Activated naive CD4-positive, alpha-beta T cell treated with anti-CD3 and anti-CD28 coated beads for 36 hours (primary cell): Measurements from ENCODE around the gene OLFM4. TPM values are rescaled to one million over a fixed set of nuclear protein-coding genes. Genes with fewer than 3 reads are reported as not detected.

Experiments used
- CTCF ChIA-PET: fragments of 350-600 bp; sonication (Branson Sonifier 250); formaldehyde crosslinking; loops from one replicate; lab custom pipeline; 2021; ENCODE audit warnings: antibody characterized with exemption; lab: Charles Lee
- DNase-seq: peaks from one replicate; pipeline ENCODE4 v3.0.0-alpha.2; 2020
- H3K27ac Mint-ChIP-seq: one replicate; pipeline ENCODE4 v1.8.0; 2021; ENCODE audit warnings: mild to moderate bottlenecking, mixed read lengths
- H3K27me3 Mint-ChIP-seq: one replicate; pipeline ENCODE4 v1.8.0; 2021; ENCODE audit warnings: low read depth, mixed read lengths
- H3K36me3 Mint-ChIP-seq: one replicate; pipeline ENCODE4 v1.8.0; 2021; ENCODE audit warnings: low read depth, mixed read lengths
- H3K4me1 Mint-ChIP-seq: one replicate; pipeline ENCODE4 v1.8.0; 2021; ENCODE audit warnings: low read depth, mixed read lengths
- H3K4me3 Mint-ChIP-seq: one replicate; pipeline ENCODE4 v1.8.0; 2021; ENCODE audit warnings: mild to moderate bottlenecking, moderate library complexity, mixed read lengths
- H3K9me3 Mint-ChIP-seq: one replicate; pipeline ENCODE4 v1.8.0; 2021; ENCODE audit warnings: mixed read lengths
- intact Hi-C: fragments of 100-400 bp; cut with micrococcal nuclease; formaldehyde crosslinking; loops from one replicate; pipeline ENCODE4 v1.15.1; 2023
- total RNA-seq, 2 experiments: library from RNA; stranded (reverse); gene quantifications; one replicate each; pipeline ENCODE4 v1.2.3, GENCODE V29; 2021

The OLFM4 gene
- total RNA-seq, 2 experiments from 2014 or later, result not detected

- Mint-ChIP-seq H3K27ac (no peak overlapping the region), H3K36me3 (no peaks in the 10 kb centered on the region), H3K4me3 (no peak overlapping the region), H3K9me3 (peaks cover 3% of the 10 kb centered on the region), H3K27me3 (peaks cover 4% of the 10 kb centered on the region), H3K4me1 (no peaks in the 10 kb centered on the region)
- intact Hi-C loops, result no loop called here
- CTCF ChIA-PET, result interaction anchor here (0.8 to 1.6 kb wide), 2 partner anchors 13 to 51 kb away, joined by 3 to 5 read pairs; no protein-coding TSS in a partner anchor
- DNase-seq, result no peak
Observed at GRCh38 chr13:53018690-53019647, 9.6 kb upstream of the OLFM4 start.

DNA sequence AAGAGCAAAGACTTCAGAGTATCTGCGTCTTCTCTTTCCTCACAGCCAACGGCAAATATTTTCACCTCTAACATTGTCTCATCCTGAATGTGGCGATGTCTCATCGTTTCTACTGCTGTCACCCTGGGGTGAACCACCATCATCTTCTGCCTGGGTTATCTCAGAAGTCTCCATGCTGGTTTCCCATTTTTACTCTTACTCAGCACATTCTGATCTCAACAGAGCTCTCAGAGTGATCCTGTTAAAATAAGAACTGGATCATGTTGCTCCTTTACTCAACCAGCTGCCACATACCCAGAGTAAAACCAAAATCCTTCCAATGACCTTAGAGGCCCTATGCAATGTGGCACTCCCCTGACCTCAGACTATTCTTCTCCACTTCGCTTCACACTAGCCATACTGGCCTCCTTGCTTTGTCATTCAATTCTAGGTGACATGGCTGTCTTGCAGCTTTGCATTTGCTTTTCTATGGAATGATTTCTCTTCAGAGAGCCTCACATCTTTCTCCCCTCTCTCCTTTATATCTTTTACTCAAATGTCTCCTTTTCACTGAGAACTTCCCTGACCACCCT is 7.8 kb upstream of the OLFM4 start:
- CTCF ChIA-PET, result interaction anchor here (1.6 kb wide), 1 partner anchor 53 kb away, joined by 5 read pairs; no protein-coding TSS in a partner anchor
- Mint-ChIP-seq H3K4me3 (no peak overlapping the region), H3K27ac (no peak overlapping the region), H3K36me3 (no peaks in the 10 kb centered on the region), H3K9me3 (peaks cover 3% of the 10 kb centered on the region), H3K4me1 (no peaks in the 10 kb centered on the region), H3K27me3 (peaks cover under 1% of the 10 kb centered on the region)
- intact Hi-C loops, result no loop called here
- DNase-seq, result no peak

GRCh38 chr13:53023246-53023645 is 5.4 kb upstream of the OLFM4 start:
- CTCF ChIA-PET, result interaction anchor here (1.4 kb wide), 1 partner anchor 56 kb away, joined by 3 read pairs; no protein-coding TSS in a partner anchor
- intact Hi-C loops, result no loop called here
- H3K27me3 Mint-ChIP-seq, result peaks cover 3% of the 10 kb centered on the region
- no peak overlapping the region for H3K4me3 Mint-ChIP-seq
- no peak for DNase-seq
- H3K36me3 Mint-ChIP-seq, result no peaks in the 10 kb centered on the region
- no peaks in the 10 kb centered on the region for H3K9me3 Mint-ChIP-seq
- no peak overlapping the region for H3K27ac Mint-ChIP-seq
- no peaks in the 10 kb centered on the region for H3K4me1 Mint-ChIP-seq

DNA sequence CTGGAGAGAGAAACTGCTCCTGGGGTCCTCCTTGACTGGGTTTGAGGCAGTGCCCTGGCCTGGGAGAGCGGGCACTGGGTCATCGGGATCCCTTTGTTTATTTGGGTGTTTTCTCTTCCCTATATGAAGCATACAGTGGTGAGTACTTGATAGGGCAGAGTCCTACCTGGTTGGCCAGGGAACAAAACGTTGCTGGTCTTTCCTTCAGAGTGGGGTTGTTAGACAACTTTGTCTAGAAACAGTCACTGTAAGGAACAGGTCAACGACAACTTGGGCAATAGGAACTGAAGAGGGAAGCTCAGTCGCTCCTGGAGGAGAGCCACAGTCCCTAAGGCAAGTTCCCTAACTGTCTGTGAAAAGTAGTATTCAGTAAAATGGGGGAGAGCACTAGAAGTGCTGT is 550 bp upstream of the OLFM4 start:
- CTCF ChIA-PET, result no interaction called here
- H3K9me3 Mint-ChIP-seq, result no peaks in the 10 kb centered on the region

GRCh38 chr13:53032849-53033248 is 4.2 kb downstream of the OLFM4 start:
- CTCF ChIA-PET, result interaction anchor here (0.7 kb wide), 1 partner anchor 338 kb away, joined by 3 read pairs; no protein-coding TSS in a partner anchor

More for the DNA sequence above, 550 bp upstream of the OLFM4 start:
- intact Hi-C loops, result no loop called here
- Mint-ChIP-seq H3K36me3 (no peaks in the 10 kb centered on the region), H3K4me3 (no peak overlapping the region), H3K27me3 (peaks cover 3% of the 10 kb centered on the region), H3K4me1 (no peaks in the 10 kb centered on the region), H3K27ac (no peak overlapping the region)
- DNase-seq, result no peak

GRCh38 chr13:53038993-53039392 is 10.4 kb downstream of the OLFM4 start:
- intact Hi-C loops, result no loop called here
- DNase-seq, result no peak
- Mint-ChIP-seq H3K4me1 (no peaks in the 10 kb centered on the region), H3K27ac (no peak overlapping the region), H3K4me3 (no peak overlapping the region), H3K9me3 (no peaks in the 10 kb centered on the region), H3K27me3 (peaks cover 3% of the 10 kb centered on the region), H3K36me3 (no peaks in the 10 kb centered on the region)
- CTCF ChIA-PET, result no interaction called here

More at GRCh38 chr13:53032849-53033248, 4.2 kb downstream of the OLFM4 start:
- no peaks in the 10 kb centered on the region for H3K9me3 Mint-ChIP-seq
- peaks cover 3% of the 10 kb centered on the region for H3K27me3 Mint-ChIP-seq
- H3K4me3 Mint-ChIP-seq, result no peak overlapping the region
- no peaks in the 10 kb centered on the region for H3K4me1 Mint-ChIP-seq
- no peak for DNase-seq
- H3K36me3 Mint-ChIP-seq, result no peaks in the 10 kb centered on the region
- intact Hi-C loops, result no loop called here
- H3K27ac Mint-ChIP-seq, result no peak overlapping the region

DNA sequence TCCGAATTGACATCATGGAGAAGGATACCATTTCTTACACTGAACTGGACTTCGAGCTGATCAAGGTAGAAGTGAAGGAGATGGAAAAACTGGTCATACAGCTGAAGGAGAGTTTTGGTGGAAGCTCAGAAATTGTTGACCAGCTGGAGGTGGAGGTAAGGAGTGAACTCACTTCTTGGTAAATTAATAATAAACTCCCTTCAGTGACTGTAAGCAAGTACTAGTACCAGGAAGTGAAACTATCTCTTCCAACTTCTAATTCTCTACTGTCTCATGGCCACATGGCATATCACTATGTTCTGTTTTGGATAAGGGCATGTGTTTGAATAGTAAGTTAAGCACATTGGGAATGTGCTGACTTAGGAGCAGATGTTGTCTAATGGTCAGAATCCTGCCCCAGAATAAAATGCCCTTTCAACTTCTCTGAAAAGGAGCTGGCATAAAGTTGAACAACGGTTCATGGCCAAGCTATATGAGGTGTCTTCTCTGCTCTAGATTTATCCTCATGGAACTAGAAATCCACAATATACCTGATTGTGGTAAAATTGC is 13.4 kb downstream of the OLFM4 start:
- no peak overlapping the region for H3K4me3 Mint-ChIP-seq

GRCh38 chr13:53042877-53043276 is 14.3 kb downstream of the OLFM4 start:
- Mint-ChIP-seq H3K27me3 (peaks cover 3% of the 10 kb centered on the region), H3K4me1 (no peaks in the 10 kb centered on the region), H3K27ac (no peak overlapping the region), H3K4me3 (no peak overlapping the region), H3K36me3 (no peaks in the 10 kb centered on the region), H3K9me3 (no peaks in the 10 kb centered on the region)
- CTCF ChIA-PET, result no interaction called here
- DNase-seq, result no peak
- intact Hi-C loops, result no loop called here

More for the DNA sequence above, 13.4 kb downstream of the OLFM4 start:
- Mint-ChIP-seq H3K27me3 (peaks cover 3% of the 10 kb centered on the region), H3K4me1 (no peaks in the 10 kb centered on the region), H3K9me3 (no peaks in the 10 kb centered on the region), H3K27ac (no peak overlapping the region), H3K36me3 (no peaks in the 10 kb centered on the region)
- CTCF ChIA-PET, result no interaction called here
- intact Hi-C loops, result no loop called here
- DNase-seq, result no peak

- no peaks in the 10 kb centered on the region for H3K9me3 Mint-ChIP-seq
- H3K4me1 Mint-ChIP-seq, result no peaks in the 10 kb centered on the region
Observed at GRCh38 chr13:53043398-53043797, 14.8 kb downstream of the OLFM4 start.

DNA sequence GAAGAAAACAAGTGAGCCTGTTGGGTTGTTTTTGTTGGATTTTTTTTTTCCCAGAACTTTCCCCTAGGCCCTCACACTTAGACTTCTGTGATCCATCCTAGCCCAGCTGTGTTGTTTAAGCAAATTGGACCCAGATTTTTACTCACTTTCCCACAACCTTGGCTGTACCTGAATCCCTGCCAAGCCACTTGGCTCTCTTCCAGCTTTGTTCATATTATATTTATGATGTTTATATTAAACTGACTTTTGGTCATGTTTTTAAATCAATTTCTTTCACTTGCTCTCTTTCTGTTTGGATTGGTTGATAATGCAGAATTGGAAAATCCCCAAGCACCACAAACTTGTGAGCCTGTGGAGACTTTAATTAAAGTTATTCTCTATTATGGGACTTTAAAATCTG is 16.6 kb downstream of the OLFM4 start:
- H3K4me3 Mint-ChIP-seq, result no peak overlapping the region
- intact Hi-C loops, result no loop called here
- H3K9me3 Mint-ChIP-seq, result no peaks in the 10 kb centered on the region
- H3K4me1 Mint-ChIP-seq, result no peaks in the 10 kb centered on the region
- CTCF ChIA-PET, result interaction anchor here (0.6 kb wide), 1 partner anchor 848 kb away, joined by 5 read pairs; no protein-coding TSS in a partner anchor
- no peak overlapping the region for H3K27ac Mint-ChIP-seq
- no peaks in the 10 kb centered on the region for H3K36me3 Mint-ChIP-seq
- no peak for DNase-seq
- peaks cover 3% of the 10 kb centered on the region for H3K27me3 Mint-ChIP-seq

More at GRCh38 chr13:53043398-53043797, 14.8 kb downstream of the OLFM4 start:
- Mint-ChIP-seq H3K36me3 (no peaks in the 10 kb centered on the region), H3K27me3 (peaks cover 3% of the 10 kb centered on the region), H3K27ac (no peak overlapping the region), H3K4me3 (no peak overlapping the region)
- intact Hi-C loops, result no loop called here
- CTCF ChIA-PET, result no interaction called here
- DNase-seq, result no peak

DNA sequence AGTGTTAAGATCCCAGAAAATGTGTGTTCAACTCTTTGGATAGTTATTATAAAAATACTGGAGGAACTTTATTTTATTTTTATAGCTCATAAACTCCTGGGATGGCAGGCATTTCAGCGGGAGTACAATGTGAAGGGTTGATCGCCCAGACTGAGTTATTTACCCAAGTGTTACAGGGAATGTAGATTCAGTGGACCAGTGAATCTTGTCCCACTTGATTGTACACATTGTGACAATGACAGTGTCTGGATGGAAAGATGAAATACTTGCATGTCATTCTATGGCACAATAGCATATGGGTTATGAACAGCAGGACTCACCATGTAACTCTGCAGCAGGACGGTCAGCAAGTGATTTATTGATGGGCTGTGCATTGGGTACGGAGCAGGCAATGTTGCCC is 20.3 kb downstream of the OLFM4 start:
- no peaks in the 10 kb centered on the region for H3K4me1 Mint-ChIP-seq
- intact Hi-C loops, result no loop called here
- peaks cover 3% of the 10 kb centered on the region for H3K27me3 Mint-ChIP-seq
- H3K9me3 Mint-ChIP-seq, result no peaks in the 10 kb centered on the region
- no peak overlapping the region for H3K4me3 Mint-ChIP-seq
- H3K27ac Mint-ChIP-seq, result no peak overlapping the region
- DNase-seq, result no peak
- CTCF ChIA-PET, result no interaction called here
- no peaks in the 10 kb centered on the region for H3K36me3 Mint-ChIP-seq

- Mint-ChIP-seq H3K27me3 (peaks cover 3% of the 10 kb centered on the region), H3K4me3 (no peak overlapping the region), H3K9me3 (no peaks in the 10 kb centered on the region), H3K27ac (no peak overlapping the region), H3K4me1 (no peaks in the 10 kb centered on the region), H3K36me3 (no peaks in the 10 kb centered on the region)
- intact Hi-C loops, result no loop called here
- CTCF ChIA-PET, result no interaction called here
- no peak for DNase-seq
Observed at GRCh38 chr13:53050151-53050550, 21.5 kb downstream of the OLFM4 start.
